Upper lobe of left lung (tissue), 6 donors: ENCODE data around the gene RILPL1. TPM values are rescaled to one million over a fixed set of nuclear protein-coding genes. Genes with fewer than 3 reads are reported as not detected.

Experiments
- ATAC-seq, 2 donors: fragments of 200-7000 bp; cut with Tn5 transposase; one replicate each; pipeline ENCODE4 v1.9.1; 2022; ENCODE audit warnings: mild to moderate bottlenecking in 2 of 2, moderate library complexity in 2 of 2; ENCODE audit not compliant: low FRiP score in 2 of 2
- DNase-seq, 2 donors: peaks; one replicate each; pipeline ENCODE4 v3.0.0-alpha.2; 2019 to 2020
- H3K27ac ChIP-seq, 4 donors: fragments of 200-600 bp; sonication (generic); one replicate each; pipeline ENCODE4 v1.5.1; 2016 to 2019
- H3K27me3 ChIP-seq, 4 donors: fragments of 200-600 bp; sonication (generic); one replicate each; pipeline ENCODE4 v1.5.1; 2017 to 2019
- H3K36me3 ChIP-seq, 4 donors: fragments of 200-600 bp; sonication (generic); one replicate each; pipeline ENCODE4 v1.5.1; 2016 to 2019
- H3K4me1 ChIP-seq, 4 donors: fragments of 200-600 bp; sonication (generic); one replicate each; pipeline ENCODE4 v1.5.1; 2018 to 2019
- H3K4me3 ChIP-seq, 4 donors: fragments of 200-600 bp; sonication (generic); one replicate each; pipeline ENCODE4 v1.5.1; 2017 to 2019; ENCODE audit warnings: mild to moderate bottlenecking in 2 of 4, moderate library complexity in 1 of 4
- H3K9me3 ChIP-seq, 4 donors: fragments of 200-600 bp; sonication (generic); one replicate each; pipeline ENCODE4 v1.5.1; 2018 to 2019
- CTCF ChIP-seq, 6 experiments: fragments of 450-650 bp in 4 of 6; fragments of 200-600 bp in 2 of 6; sonication (generic) in 2 of 6; IDR thresholded peaks; one replicate each; pipeline ENCODE4 v1.5.1; 2016 to 2019; ENCODE audit warnings: antibody characterized with exemption in 6 of 6
- EP300 ChIP-seq, 4 donors: sonication (generic); formaldehyde crosslinking; IDR thresholded peaks; one replicate each; pipeline ENCODE4 v1.5.1; 2017; ENCODE audit warnings: antibody characterized with exemption in 4 of 4, control low read depth in 2 of 4
- POLR2A ChIP-seq, 4 donors: fragments of 450-650 bp; IDR thresholded peaks; one replicate each; pipeline ENCODE4 v1.5.1; 2016 to 2017; ENCODE audit warnings: antibody characterized with exemption in 4 of 4, mild to moderate bottlenecking in 2 of 4
- POLR2AphosphoS5 ChIP-seq, 2 donors: sonication (generic); formaldehyde crosslinking; IDR thresholded peaks; one replicate each; pipeline ENCODE4 v1.5.1; 2017; ENCODE audit warnings: antibody characterized with exemption in 2 of 2
- WGBS, 2 donors: methylation state at CpG; one replicate each; pipeline ENCODE4 v1.1.5; 2017 to 2018; 5-methylcytosine and 5-hydroxymethylcytosine counted together
- total RNA-seq, 6 donors: library from RNA; depleted of rRNA in 4 of 6; stranded (reverse); fragments of >200 nt in 4 of 6; gene quantifications; one replicate each; pipeline versions ENCODE4 v1.1.0 to v1.2.1, GENCODE V29; 2016 to 2021
- donor health status: DM: no; HTN: no; CAD: no; lungs with moderate emphysema.
- donor health status: DM: no; HTN: yes; CAD: no; lungs with severe emphysema.

RILPL1 gene
- total RNA-seq, 6 donors from 2014 or later: 10.3 to 60.8 (median 18.6) TPM

- H3K4me3 ChIP-seq: no peak overlapping the region
- TF ChIP-seq POLR2AphosphoS5 (IDR thresholded peaks at IDR 0.05): no peak
- no peak for TF ChIP-seq POLR2A (IDR thresholded peaks at IDR 0.05)
- no peak for TF ChIP-seq EP300 (IDR thresholded peaks at IDR 0.05)
- TF ChIP-seq CTCF (IDR thresholded peaks at IDR 0.05): no peak
- no peaks in the 10 kb centered on the region for H3K9me3 ChIP-seq
- no peak overlapping the region for H3K27ac ChIP-seq
- no peak for ATAC-seq
- H3K27me3 ChIP-seq: no peaks in the 10 kb centered on the region
- H3K4me1 ChIP-seq: peaks cover 22 to 34% (median 27%) of the 10 kb centered on the region in 4 donors
- WGBS, 2 donors: 64 to 94% methylated on average over 3 of the region's 3 CpGs
- DNase-seq: no peak
- H3K36me3 ChIP-seq: peaks cover 0 to 3% (median 0%) of the 10 kb centered on the region in 4 donors
Observed at GRCh38 chr12:123529686-123530085, 3.8 kb downstream of the RILPL1 start.

GRCh38 chr12:123528858-123529257 is 4.7 kb downstream of the RILPL1 start:
- H3K4me3 ChIP-seq: no peak overlapping the region
- no peaks in the 10 kb centered on the region for H3K9me3 ChIP-seq
- no peak overlapping the region for H3K27ac ChIP-seq
- TF ChIP-seq POLR2AphosphoS5 (IDR thresholded peaks at IDR 0.05) (no peak), CTCF (IDR thresholded peaks at IDR 0.05) (no peak), POLR2A (IDR thresholded peaks at IDR 0.05) (no peak), EP300 (IDR thresholded peaks at IDR 0.05) (no peak)
- no peak for ATAC-seq
- WGBS, 2 donors: 91 to 93% methylated on average over 5 of the region's 5 CpGs
- H3K4me1 ChIP-seq: peaks cover 22 to 28% (median 24%) of the 10 kb centered on the region in 4 donors
- H3K36me3 ChIP-seq: peaks cover 0 to 3% (median under 1%) of the 10 kb centered on the region in 4 donors
- no peak for DNase-seq
- no peaks in the 10 kb centered on the region for H3K27me3 ChIP-seq

GRCh38 chr12:123526542-123527080 is 6.9 kb downstream of the RILPL1 start:
- Histone ChIP-seq H3K27me3 (no peaks in the 10 kb centered on the region), H3K4me3 (no peak overlapping the region), H3K4me1 (peaks cover 5 to 11% (median 9%) of the 10 kb centered on the region in 4 donors), H3K9me3 (no peaks in the 10 kb centered on the region), H3K27ac (no peak overlapping the region), H3K36me3 (peaks cover 4 to 23% (median 19%) of the 10 kb centered on the region in 4 donors)
- TF ChIP-seq POLR2A (IDR thresholded peaks at IDR 0.05) (no peak), EP300 (IDR thresholded peaks at IDR 0.05) (no peak), POLR2AphosphoS5 (IDR thresholded peaks at IDR 0.05) (no peak), CTCF (IDR thresholded peaks at IDR 0.05) (no peak)
- WGBS, 2 donors: 79 to 81% methylated on average over 7 of the region's 7 CpGs
- DNase-seq (no peak), ATAC-seq (no peak)

- Histone ChIP-seq H3K4me3 (no peak overlapping the region), H3K4me1 (peaks cover 0 to 6% (median 0%) of the 10 kb centered on the region in 4 donors), H3K27me3 (no peaks in the 10 kb centered on the region), H3K27ac (no peak overlapping the region), H3K36me3 (peaks cover 4 to 35% (median 21%) of the 10 kb centered on the region in 4 donors), H3K9me3 (no peaks in the 10 kb centered on the region)
- DNase-seq (no peak), ATAC-seq (no peak)
- TF ChIP-seq EP300 (IDR thresholded peaks at IDR 0.05) (no peak), POLR2AphosphoS5 (IDR thresholded peaks at IDR 0.05) (no peak), CTCF (IDR thresholded peaks at IDR 0.05) (no peak), POLR2A (IDR thresholded peaks at IDR 0.05) (no peak)
- 96% methylated on average over 7 of the region's 7 CpGs for WGBS, 2 donors
Observed at GRCh38 chr12:123524378-123524777, 9.1 kb downstream of the RILPL1 start.

- TF ChIP-seq CTCF (IDR thresholded peaks at IDR 0.05): no peak
- no peak for TF ChIP-seq POLR2A (IDR thresholded peaks at IDR 0.05)
- TF ChIP-seq POLR2AphosphoS5 (IDR thresholded peaks at IDR 0.05): no peak
- no peak for TF ChIP-seq EP300 (IDR thresholded peaks at IDR 0.05)
Observed at GRCh38 chr12:123523518-123523917, 10.0 kb downstream of the RILPL1 start.

More at GRCh38 chr12:123523518-123523917, 10.0 kb downstream of the RILPL1 start:
- WGBS, 2 donors: 93 to 94% methylated on average over 3 to 9 of the region's 10 CpGs
- DNase-seq (no peak), ATAC-seq (no peak)
- Histone ChIP-seq H3K9me3 (no peaks in the 10 kb centered on the region), H3K27me3 (no peaks in the 10 kb centered on the region), H3K4me3 (no peak overlapping the region), H3K4me1 (peaks cover 0 to 10% (median 1%) of the 10 kb centered on the region in 4 donors), H3K36me3 (peaks cover 4 to 38% (median 21%) of the 10 kb centered on the region in 4 donors), H3K27ac (no peak overlapping the region)
